Germinal center (tissue), 1 donor: ENCODE measurements around the gene CST3.
"Not testable (repeated sequence)": the region's sequence is repeated elsewhere in the genome, so short reads cannot be mapped to it uniquely, and the experiment has no call there.

Experiments
- DNase-seq: peaks from one replicate; pipeline ENCODE4 v3.0.0; 2012; ENCODE audit warnings: mixed read lengths, low spot score

CST3 gene

DNA sequence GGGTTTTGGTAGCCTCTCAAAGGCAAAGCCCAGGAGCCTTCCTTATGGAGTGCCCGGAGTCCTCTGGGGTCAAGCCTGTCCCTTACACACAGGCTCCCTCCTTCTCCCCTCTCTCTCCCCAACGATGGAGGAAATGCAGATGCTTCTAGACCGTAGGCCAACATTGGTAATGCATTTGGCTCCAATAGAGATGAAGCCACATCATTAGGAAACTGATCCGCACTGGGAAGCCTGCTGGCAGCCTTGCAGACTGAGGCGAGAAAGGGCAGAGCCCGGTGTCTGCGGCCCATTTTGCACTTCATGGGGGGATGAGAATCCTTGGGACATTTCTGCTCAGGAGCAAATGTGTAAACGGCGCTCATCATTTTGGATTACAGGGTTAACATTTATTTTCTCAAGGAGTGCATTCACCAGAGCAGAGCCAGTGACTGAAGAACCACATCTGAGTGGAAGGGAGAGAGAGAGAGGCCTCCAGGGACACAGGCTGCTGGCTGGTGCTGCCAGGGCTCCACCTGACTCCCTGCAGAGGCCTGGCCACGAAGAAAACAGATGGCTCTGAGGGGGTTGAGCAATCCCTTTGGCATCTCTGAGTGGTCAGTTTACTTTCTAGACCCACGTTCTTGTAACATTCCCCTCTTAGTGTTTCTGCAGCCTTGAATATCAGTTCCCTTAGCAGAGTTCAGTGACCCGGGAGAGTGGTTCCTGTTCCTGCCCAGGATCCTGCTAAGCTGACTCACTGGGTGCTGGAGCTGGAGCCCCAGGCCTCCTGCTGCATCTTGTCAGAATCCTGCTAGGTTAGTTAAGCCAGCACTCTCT, 4.4 kb upstream of the CST3 start:
- DNase-seq, result no peak

DNA sequence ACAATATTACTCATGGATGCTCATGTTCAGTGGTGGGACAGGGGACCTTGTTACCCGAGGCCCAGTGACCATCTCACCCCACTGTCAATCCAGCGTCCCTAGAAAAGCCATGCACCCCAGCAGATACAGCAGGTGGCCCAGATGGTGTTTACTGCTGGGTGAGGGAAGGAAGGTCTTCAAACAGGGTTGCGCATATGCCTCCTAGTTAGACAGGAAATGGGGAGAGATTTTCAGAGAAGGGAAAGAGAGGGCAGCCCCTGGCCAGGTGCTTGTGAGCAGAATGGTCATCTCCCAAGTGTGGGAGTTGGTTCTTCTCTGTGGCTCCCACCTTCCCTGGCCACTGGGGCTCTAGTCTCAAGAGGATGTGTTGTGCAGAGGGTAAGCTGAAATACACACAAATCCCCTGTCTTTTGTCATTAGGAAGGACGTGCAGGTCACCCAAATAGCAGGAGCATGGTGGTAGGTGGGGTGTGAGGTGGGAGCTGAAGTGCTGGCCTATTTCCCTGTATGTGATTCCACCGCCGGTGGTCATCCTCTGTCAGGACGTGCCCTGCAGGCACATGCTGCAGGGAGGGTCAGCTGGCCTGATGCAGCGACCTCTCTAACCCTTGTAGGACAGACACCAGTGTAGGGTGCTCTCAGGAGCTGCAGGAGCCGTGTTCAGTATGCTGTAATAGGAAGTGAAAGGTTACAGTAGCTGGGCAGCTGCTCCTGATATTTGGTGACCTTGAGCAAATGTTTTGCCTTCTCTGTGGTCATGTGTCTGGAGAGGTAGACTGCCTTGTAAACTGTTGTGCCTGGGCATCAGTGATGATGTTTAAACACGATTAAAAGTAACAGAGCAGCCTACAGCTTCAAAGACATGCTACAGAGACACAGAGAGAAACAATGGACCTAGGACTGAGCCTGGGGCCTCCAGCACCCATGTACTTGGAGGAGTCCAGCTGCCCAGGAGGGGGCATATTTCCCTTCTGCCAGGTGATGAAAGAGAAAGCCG, 3.2 kb upstream of the CST3 start:
- DNase-seq, result no peak

DNA sequence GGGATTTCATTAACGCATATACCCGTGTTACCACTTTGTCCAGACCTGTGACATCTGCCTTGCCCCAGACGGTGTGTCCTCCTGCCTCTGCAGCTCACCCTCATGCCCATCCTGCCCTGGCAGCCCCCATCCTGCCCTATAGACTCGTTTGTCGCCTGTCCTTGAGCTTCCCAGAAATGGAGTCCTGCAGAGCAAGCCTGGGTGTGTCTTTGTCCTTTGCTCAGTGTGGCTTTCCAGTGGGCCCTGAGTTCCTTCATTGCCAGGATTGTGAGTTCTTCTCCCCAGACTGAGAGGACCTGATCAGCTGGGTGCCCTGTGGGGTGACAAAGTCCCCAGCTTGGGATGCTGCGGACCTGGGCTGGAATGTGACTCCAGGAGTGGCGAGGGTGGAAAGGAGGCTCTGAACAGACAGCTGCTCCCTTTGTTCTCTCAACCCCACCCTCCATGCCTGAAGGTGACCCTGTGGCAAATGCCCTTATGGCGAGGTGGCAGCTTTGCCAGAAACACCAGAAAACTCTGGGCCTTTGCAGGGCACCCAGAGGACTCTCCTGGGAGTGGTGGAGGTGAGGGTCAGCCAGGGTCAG, 2.4 kb upstream of the CST3 start:
- no peak for DNase-seq

DNA sequence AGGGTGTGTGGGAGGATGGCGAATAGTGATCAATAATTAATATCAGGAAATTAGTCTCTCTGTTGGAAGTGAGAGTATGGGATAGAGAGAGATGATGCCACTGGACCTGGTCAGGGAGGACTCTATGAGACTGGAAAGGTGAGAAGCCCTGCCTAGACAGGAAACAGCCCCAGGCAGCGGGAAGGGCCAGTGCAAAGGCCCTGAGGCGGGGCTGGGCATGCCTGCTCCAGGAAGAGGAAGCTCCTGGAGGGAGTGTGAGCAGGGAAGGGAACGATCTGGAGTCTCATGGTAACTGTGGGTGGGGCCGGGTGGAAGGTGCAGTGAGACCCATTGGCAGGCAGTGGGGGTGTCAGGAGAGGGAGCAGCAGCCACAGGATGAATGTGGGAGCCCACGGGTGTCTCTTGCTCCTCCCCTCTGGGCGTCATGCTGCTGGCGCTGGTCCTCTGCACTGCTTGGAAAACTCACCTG, 1.8 kb upstream of the CST3 start:
- DNase-seq, result no peak

DNA sequence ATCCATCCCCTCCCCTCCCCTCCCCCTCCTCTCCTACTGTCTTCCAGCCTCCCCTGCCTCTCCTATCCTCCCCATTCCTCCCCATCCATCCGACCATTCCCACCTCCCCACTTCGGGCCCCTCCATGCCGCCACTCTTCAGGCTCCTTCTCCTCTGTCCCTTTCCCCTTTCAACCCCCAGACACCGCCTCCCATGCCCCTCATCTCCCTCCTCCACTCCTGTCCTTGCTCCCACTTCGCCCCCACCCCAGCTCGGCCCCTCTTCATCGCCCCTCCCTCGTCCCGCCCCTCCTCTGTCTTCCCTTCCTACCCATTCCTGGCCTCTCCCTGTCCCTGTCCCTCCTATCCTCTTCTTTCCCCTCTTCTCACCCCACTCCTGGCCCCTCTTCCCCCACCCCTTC, 554 bp upstream of the CST3 start:
- no peak for DNase-seq

DNA sequence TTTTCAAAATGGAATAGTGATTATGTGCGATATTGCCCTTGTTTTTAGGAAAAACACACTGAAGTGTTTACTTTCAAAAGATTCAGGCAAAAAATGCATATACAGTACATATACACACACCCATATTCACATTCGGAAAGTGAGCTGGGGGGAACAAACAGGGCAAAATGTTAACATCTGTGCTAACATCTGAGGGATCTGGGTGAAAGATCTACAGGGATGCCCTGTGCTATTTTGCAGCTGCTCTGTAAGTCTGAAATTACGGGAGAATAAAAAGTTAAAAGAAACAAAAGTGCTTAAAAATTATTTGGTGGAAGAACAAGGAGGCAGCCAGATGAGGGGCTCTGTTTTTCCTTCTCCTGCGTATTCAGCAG, 860 bp downstream of the CST3 start:
- no peak for DNase-seq

DNA sequence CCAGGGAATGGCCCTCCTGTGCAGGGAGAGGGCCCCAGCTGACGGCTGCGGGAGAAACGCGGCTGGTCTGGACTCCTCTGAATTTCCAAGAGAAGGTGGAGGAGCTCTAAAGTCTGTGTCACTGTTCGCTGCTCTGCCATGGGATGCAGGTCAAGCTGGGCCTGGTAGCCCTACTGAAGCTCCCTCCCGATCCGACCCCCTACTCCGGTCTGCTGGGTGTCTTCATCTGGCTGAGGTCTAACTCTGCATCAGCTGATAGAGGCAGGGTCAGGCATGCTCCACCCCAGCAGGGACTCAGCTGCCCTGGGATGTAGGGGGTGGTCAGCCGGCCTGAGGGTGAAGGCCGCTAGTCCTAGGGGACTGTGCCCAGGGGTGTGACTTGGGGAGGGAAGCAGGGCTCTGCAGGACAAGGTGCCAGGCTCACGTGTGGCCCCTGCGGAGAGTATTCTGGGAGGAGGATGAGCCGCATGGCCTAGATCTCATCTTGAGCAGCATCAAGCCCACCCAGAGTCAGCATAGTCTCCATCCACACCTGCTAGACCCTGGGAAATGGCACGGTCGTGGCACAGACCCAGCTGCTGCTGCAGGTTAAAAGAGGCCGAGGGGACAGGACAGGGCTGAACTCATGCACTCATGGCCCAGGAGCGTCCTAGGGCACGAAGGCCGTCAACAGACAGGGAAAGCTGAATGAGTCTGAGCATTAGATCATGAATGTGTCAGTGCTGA, 1.4 kb downstream of the CST3 start:
- no peak for DNase-seq

DNA sequence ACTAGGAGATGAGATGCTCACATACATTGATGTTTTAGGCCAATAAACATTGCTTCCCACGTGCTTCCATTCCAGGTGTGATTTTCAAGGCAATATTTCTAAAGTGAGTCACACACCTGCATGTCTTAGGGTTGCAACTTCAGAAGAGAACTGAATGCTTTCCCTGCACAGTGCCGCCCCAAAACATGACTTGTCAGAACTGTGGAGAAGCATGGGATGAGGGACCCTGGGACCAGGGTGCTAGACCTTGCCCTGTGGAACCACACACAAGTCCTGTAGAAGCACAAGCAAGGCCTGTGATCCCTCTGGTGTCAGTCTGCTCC, 2.0 kb downstream of the CST3 start:
- DNase-seq, result not testable (repeated sequence)

DNA sequence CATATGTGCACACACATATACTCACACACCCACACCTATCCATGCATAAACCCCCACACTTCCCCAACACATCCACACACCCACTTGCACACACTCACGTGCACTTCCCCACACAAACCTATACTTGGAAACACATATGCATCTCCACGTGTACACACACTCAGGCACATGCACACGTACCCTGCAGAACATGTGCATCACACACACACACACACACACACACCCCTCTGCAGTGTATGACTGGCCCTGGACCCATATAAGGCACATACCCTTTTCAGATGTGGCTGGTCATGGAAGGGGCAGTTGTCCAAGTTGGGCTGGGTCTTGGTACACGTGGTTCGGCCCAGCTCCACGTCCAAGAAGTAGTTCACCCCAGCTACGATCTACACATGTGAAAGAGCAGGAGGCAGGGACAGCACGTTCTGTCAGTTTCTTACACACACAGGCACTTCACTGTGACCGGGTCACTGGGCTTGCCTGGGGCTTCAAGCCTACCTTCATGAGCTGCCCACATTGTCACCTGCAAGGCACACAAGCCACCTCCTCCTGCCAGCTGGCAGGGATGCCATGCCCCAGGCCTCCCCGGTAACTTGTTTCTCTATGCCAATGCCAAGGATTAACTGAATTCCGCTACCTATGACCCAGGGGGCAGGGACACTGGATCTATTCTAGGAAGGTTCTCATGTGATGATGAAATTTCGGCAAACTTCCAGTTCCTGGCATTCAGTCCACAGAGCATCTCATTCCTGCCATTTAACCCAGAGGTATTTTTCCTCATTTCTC, 2.6 kb downstream of the CST3 start:
- no peak for DNase-seq

DNA sequence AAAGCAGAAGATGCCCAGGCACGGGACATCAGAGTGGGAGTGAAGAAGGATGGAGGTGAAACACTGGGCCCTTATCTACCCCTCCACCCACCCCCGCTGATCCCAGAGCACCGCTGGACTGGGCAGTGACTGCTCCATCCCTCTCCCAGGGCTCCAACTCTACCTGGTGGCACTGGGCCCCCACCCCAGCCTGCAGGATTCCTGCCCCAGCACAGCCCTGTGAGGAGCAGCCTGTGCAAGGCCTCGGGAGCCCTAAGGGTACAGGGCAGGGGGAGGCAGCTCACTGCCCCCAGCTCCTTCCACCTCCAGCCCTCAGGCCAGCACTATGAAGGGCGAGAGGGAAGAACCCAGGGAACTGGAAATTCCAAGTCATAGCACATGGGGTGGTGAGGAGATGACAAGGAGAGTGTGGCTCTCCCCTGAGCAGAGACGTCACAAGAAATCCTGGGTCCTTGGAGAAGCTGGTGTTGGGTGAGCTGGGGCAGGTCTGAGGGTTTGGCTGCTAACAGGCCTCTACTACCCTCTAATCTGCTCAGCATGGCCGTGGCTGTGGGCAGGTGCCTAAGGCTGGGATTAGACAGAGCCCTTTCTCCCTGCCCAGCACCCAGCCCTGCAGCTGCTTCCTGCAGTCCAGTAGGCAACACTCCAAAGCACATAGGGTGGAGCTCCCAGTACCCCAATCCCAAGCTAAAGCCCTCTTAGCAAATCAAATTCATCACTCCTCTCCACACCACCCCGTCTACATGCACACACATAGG, 3.5 kb downstream of the CST3 start:
- no peak for DNase-seq

DNA sequence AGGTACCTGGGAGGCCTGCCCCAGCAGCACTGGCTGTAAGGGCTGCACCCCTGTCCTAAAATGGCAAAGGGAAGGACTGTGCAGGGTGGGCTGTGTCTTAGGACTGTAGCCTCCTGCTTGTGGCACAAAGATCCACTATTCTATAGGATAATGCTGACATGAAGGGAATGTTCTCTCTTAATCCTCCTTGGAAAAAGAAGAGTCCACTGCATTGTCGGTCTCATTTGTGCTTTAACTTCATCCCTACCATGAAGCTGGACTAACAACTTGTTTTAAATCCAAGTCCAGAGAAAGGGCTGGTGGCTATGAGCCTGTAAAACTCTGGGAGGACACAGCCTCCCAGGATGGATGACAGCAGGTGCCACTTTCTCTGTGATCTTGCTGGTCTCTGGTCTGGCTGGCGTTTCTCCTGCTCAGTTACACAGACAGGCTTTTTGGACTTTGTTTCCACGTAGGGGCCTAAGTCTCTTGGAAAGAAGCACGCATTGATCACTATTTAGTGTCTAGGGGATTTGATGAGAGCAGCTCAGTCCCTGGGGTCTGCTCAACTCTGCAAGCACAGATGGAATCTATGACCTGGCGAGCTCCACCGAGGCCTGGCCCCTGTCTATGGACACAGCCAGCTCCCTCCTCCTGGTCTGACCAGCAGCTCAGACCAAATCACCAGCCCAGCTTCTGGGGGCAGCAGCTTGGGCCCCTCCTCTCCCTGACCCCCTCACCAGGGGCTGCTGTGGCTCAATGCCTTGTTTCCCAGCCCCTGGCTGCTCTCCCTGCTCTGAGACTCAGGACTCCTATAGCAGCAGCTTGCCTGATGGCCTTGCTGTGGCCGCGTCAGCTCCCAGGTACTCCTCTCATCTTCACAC, 4.8 kb downstream of the CST3 start:
- DNase-seq, result no peak

DNA sequence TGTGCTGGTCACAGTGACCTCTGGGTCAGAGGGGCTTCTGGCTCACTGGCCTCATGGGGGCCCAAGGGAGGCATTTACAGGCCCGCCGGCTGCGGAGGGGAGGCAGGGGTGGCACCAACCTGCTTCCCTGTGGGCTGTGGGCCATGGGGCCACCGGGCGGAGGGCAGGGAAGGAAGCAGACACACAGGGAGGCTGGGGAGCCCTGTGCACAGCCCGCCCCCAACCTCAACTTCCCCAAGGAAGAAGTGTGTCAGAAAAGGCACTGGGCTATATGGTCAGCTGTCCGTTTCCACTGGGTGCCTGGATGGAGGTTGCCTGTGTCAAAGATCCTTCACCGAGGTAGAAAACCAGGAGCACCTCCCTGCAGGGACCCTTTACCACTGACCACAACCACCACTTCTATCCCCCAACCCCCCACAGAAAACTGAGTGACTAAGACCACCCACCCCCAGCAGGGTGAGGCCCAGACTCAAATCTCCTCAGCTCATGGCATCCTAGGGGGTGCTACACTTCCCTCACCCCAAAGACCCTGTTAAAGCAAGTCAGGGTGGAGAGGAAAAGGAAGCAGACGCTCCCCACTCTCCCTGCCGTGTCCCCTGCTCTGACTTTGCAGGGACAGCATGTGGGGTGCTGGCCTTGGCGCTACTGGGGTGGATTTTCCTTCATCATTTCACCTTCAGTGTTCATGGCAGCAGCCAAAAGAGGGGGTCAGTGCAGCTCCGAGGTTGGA, 5.6 kb downstream of the CST3 start:
- DNase-seq, result no peak

DNA sequence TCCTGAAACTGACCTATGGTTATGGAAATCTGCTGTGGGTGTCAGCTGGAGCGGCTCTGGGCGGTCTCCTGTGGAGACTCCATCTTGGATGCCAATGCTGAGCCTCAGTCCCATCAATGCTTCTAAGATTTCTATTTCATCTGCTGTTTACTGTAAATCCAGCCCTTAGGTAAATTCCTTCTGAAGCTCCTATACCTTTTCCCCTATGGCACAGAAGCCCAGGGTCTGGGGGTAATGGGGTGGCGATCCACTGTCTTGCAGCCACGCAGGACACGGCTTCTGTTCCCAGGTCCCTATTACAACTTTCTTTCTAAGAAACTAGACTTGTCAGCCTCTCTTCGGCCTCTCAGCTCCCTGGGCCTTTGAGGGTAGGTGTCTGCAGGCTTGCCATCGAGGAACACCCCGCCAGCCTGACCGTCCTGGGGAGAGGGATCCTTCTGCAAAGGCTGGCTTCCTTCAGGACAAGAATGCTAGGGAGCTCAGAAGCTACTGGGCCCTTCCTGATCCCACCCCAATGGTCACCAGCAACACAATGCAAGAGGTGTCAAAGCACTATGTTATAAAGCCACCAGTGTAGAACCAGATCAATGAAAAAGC, 6.4 kb downstream of the CST3 start:
- no peak for DNase-seq

DNA sequence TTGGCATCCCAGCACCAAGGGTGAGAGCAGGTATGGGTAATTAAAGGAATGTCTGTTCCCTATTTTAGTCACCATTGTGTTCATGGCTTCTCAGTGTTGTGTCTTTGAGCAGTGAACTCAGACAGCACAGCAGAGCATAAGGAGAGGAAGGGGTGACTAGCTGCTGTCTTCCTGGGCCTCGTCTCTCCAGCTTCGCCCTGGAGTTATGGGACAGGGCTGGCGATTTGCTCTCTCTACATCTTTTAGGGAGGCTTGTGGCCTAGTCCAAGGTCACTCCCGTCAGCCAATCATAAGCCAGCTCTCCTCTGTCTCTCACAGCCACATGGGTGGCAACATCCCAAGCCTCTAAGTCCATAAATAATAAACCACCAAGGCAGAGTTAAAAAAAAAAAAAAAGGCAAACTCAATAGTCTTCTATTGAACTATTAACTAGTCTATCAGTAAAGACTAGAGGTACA, 7.3 kb downstream of the CST3 start:
- no peak for DNase-seq

DNA sequence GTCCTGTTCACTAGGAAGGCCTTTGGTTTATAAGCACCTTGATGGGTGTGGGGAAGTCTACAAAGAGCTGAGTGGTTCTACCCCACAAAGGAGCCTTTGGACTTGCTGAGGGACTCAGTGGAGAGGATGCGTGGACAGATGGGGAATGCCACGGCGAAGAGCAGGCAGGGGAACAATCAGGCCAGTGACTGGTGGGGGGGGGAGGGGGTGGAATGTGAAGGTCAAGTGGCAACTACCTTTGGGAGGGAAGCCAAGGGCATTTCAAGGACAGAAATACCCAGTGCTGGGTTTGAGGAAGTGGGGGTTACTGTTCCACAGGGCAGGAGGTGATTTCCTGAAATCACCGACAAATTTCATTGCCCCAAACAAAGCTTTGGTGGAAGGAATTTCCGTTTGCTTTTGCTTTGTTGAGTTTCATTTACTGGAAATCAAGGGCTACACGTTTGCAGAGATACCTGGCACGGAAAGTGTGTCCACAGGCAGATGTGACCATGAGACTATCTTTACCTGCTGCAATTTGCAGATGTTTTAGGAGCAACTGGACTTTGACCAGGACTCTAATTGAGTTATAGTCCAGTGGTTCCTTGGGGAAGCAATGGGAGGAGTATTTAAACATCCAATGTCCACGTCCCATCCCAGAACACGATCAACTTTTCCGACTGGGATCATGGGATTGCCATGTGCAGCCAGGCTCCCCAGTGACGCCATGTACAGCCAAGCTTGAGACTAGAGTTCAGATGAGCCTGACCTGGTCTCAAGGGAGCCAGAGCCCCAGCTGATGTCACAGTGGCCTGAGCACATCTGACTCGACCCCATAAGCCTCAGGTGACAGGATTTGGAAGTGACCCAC, 8.0 kb downstream of the CST3 start:
- no peak for DNase-seq

DNA sequence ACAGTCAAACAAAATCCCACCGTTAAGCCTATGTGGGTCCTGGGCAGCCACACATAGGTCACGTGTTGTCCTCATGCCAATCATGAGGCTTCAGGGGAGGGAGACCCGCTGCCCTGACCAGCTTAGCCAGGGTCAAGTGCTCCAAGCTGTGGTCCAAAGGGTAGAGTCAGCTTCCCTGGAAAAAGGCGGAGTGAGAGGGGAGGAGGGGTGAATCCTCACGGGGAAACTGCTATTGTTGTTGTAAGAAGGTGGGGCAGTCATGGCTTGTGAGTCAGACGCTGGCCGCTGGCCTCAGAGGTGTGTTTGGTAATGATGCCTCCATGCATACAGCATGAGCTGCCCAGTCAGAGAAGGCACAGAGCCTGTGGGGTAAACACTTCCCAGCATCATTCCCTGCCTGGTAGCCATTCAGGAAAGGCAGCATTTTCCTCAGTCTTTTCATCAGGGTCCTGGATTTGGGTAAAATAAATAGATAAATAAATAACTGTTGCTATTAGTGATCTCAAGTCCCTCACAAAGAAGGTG, 8.7 kb downstream of the CST3 start:
- DNase-seq, result no peak

DNA sequence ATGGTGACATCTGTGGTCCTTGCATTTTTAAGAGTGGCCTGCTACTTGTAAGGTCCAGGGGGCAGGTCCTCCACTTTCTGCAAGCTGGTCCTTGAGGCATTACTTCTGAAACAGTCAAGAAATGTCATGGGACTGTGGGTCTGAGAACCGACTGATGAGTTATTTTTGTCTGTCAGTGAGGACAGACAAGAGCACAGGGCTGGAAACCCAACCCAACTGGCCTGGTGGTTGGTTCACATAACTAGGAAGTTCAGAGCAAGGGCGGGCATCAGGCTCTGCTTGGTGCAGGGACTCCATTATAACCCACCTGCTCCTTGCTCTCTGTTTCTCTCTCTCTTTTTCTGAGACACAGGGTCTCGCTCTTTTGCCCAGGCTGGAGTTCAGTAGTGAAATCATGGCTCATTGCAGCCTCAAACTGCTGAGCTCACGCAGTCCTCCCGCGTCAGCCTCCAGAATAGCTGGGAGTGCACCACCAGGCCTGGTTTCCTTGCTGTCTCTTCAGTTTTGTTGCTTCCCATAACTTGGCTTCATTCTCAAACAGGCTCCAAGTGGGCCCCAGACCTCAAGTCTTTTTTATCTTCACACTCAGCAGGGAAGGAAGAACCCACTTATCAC, 9.2 kb downstream of the CST3 start:
- DNase-seq, result no peak
